Breast epithelium (tissue), 3 donors: ENCODE data around the gene CEPT1.

ENCODE experiments used
- CTCF ChIP-seq, 3 donors: fragments of 450-650 bp; IDR thresholded peaks; one replicate each; pipeline ENCODE4 v1.5.1; 2016 to 2017; ENCODE audit warnings: antibody characterized with exemption in 3 of 3, mild to moderate bottlenecking in 3 of 3, moderate library complexity in 3 of 3
- POLR2AphosphoS5 ChIP-seq, 3 donors: sonication (generic); formaldehyde crosslinking; IDR thresholded peaks; one replicate each; pipeline ENCODE4 v1.6.1; 2017; ENCODE audit warnings: antibody characterized with exemption in 3 of 3

GRCh38 chr1:111208921-111209320 lies 68.9 kb downstream of the CEPT1 start:
- TF ChIP-seq CTCF (IDR thresholded peaks at IDR 0.05) = no peak
- no peak for TF ChIP-seq POLR2AphosphoS5 (IDR thresholded peaks at IDR 0.05)
